K562 (cell line): ENCODE data around the gene ZNF335. TPM values are rescaled to one million over a fixed set of nuclear protein-coding genes. Genes with fewer than 3 reads are reported as not detected.

Experiments
- CHD1 ChIP-seq: fragments of 200-600 bp; sonication (generic); IDR thresholded peaks from one replicate; pipeline ENCODE4 v1.6.1; 2012; ENCODE audit warnings: mild to moderate bottlenecking, moderate library complexity, low read length, inconsistent platforms
- CREM ChIP-seq: IDR thresholded peaks from 2 replicates; pipeline ENCODE4 v1.6.1; 2014; ENCODE audit warnings: antibody characterized with exemption, low read depth
- EGR1 ChIP-seq: fragments of 450-650 bp; conservative IDR thresholded peaks from 2 replicates; pipeline ENCODE4 v1.6.1; 2017; ENCODE audit warnings: mild to moderate bottlenecking
- MTA3 ChIP-seq: fragments of 450-650 bp; formaldehyde crosslinking; IDR thresholded peaks from 2 replicates; pipeline ENCODE4 v1.6.1; 2017; ENCODE audit warnings: mild to moderate bottlenecking, borderline replicate concordance
- POU5F1 ChIP-seq: fragments of 150-350 bp; IDR thresholded peaks from 2 replicates; pipeline ENCODE4 v1.6.1; 2014; ENCODE audit warnings: borderline replicate concordance, low read length, low read depth, mild to moderate bottlenecking; ENCODE audit not compliant: partially characterized antibody
- RAD21 ChIP-seq, 2 experiments: fragments of 250-450 bp in 1 of 2; fragments of 450-650 bp in 1 of 2; sonication (Bioruptor Pico) in 1 of 2; formaldehyde crosslinking in 1 of 2; IDR thresholded peaks in 1 of 2; conservative IDR thresholded peaks in 1 of 2; 2 replicates each; pipeline versions ENCODE4 v1.4.0 to v1.8.0; 2020 to 2022; ENCODE audit warnings: mild to moderate bottlenecking in 2 of 2, moderate library complexity in 1 of 2
- ZFX ChIP-seq: sonication (generic); formaldehyde crosslinking; IDR thresholded peaks from 2 replicates; pipeline ENCODE4 v1.8.0; 2022; ENCODE audit warnings: mild to moderate bottlenecking, missing genetic modification reagents, moderate library complexity
- polyA plus RNA-seq, 8 experiments: library from polyadenylated mRNA; depleted of rRNA in 4 of 8; stranded (reverse) in 5 of 8; unstranded in 3 of 8; fragments of >200 nt; fragmentation: Nextera tagmentation in 2 of 8; fragmentation: Illumina TruSeq in 1 of 8; extraction: Ambion mirVana in 2 of 8; extraction: Trizol in 1 of 8; gene quantifications; 2 replicates each; pipeline versions ENCODE4 v1.2.1 to v1.2.3, GENCODE V29; 2011 to 2014; ENCODE audit warnings: inconsistent platforms in 1 of 8, missing spikeins in 1 of 8
- total RNA-seq, 7 experiments: library from RNA; depleted of rRNA in 6 of 7; stranded (reverse); fragments of >200 nt in 6 of 7; fragmentation: Illumina TruSeq in 2 of 7; extraction: Trizol in 2 of 7; gene quantifications; 2 replicates each; pipeline versions ENCODE4 v1.2.1 to v1.2.3, GENCODE V29; 2011 to 2021; ENCODE audit warnings: low replicate concordance in 1 of 7
- TF ChIP-seq, protein P1 (sequence below): fragments of 450-650 bp; IDR thresholded peaks from 2 replicates; pipeline ENCODE4 v1.6.1; 2016; ENCODE audit warnings: antibody characterized with exemption
- TF ChIP-seq, protein P2 (sequence below): fragments of 250-450 bp; sonication (Bioruptor Pico); IDR thresholded peaks from 2 replicates; pipeline ENCODE4 v1.4.0; 2020; ENCODE audit warnings: mild to moderate bottlenecking
- TF ChIP-seq, protein P3 (sequence below): IDR thresholded peaks from 2 replicates; pipeline ENCODE4 v1.6.1; 2014; ENCODE audit warnings: antibody characterized with exemption
- TF ChIP-seq, protein P4 (sequence below), 2 experiments: fragments of 250-450 bp in 1 of 2; fragments of 450-650 bp in 1 of 2; sonication (Bioruptor Pico) in 1 of 2; IDR thresholded peaks; 2 replicates each; pipeline versions ENCODE4 v1.6.1 to v1.8.0; 2016 to 2021; ENCODE audit warnings: mild to moderate bottlenecking in 2 of 2, moderate library complexity in 2 of 2, missing compliant biosample characterization in 1 of 2, missing genetic modification characterization in 1 of 2

ZNF335 gene
- total and polyA plus RNA-seq, 9 of the 15 experiments (the other 6 are each of a cell fraction or from before 2014, with no cell fraction given), result 0.39 to 16.0 (median 7.6) TPM

DNA sequence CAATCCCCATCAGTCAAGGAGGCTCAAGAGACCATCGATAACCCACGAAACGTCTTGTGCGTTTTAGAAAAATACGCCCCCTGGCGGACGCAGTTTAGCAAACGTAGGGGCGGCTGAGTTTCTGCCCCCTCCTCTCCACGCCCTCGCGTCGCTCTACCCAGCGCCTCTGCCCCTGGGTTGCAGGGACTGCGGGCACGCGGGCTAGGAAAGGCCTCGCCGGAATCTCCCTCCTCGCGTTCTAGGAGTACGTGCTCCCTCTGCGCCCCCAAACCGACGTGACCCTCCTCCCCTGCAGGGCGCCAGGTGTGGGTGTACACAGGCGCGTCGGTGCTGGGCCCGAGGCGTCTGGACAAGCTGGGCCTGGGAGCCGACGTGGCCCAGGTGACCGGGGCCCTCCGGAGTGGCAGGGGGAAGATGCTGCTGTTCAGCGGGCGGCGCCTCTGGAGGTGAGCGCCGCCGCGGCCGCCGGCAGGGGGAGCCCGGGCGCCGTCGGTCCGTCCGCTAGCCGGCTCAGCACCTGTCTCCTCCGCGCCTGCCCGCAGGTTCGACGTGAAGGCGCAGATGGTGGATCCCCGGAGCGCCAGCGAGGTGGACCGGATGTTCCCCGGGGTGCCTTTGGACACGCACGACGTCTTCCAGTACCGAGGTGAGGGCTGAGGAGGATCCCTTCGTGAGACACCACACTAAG is 42.0 kb upstream of the ZNF335 start (continued):
- TF ChIP-seq, protein P1, sequence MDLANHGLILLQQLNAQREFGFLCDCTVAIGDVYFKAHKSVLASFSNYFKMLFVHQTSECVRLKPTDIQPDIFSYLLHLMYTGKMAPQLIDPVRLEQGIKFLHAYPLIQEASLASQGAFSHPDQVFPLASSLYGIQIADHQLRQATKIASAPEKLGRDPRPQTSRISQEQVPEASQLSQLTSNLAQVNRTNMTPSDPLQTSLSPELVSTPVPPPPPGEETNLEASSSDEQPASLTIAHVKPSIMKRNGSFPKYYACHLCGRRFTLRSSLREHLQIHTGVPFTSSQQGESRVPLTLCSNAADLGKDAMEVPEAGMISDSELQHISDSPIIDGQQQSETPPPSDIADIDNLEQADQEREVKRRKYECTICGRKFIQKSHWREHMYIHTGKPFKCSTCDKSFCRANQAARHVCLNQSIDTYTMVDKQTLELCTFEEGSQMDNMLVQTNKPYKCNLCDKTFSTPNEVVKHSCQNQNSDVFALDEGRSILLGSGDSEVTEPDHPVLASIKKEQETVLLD, result peak; percentile 35; the same call in 1 of the 2 replicates
- peak; percentile 61 for TF ChIP-seq CREM
- no peak for TF ChIP-seq POU5F1
- peak; percentile 40 to 66; a peak in 3 of 4 replicates for TF ChIP-seq RAD21 (CRISPR knock-in tag; conservative IDR thresholded peaks at IDR 0.05 in 1 of 2, IDR thresholded peaks at IDR 0.05 in 1 of 2)
- no peak for TF ChIP-seq CHD1
- peak; percentile 72; the same call in 1 of the 2 replicates for TF ChIP-seq MTA3
- TF ChIP-seq, protein P2, sequence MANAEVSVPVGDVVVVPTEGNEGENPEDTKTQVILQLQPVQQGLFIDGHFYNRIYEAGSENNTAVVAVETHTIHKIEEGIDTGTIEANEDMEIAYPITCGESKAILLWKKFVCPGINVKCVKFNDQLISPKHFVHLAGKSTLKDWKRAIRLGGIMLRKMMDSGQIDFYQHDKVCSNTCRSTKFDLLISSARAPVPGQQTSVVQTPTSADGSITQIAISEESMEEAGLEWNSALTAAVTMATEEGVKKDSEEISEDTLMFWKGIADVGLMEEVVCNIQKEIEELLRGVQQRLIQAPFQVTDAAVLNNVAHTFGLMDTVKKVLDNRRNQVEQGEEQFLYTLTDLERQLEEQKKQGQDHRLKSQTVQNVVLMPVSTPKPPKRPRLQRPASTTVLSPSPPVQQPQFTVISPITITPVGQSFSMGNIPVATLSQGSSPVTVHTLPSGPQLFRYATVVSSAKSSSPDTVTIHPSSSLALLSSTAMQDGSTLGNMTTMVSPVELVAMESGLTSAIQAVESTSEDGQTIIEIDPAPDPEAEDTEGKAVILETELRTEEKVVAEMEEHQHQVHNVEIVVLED (CRISPR knock-in tag), result no peak
- peak; percentile 34 for TF ChIP-seq EGR1
- TF ChIP-seq, protein P3, sequence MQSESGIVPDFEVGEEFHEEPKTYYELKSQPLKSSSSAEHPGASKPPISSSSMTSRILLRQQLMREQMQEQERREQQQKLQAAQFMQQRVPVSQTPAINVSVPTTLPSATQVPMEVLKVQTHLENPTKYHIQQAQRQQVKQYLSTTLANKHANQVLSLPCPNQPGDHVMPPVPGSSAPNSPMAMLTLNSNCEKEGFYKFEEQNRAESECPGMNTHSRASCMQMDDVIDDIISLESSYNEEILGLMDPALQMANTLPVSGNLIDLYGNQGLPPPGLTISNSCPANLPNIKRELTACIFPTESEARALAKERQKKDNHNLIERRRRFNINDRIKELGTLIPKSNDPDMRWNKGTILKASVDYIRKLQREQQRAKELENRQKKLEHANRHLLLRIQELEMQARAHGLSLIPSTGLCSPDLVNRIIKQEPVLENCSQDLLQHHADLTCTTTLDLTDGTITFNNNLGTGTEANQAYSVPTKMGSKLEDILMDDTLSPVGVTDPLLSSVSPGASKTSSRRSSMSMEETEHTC, result no peak
- TF ChIP-seq, protein P4, sequence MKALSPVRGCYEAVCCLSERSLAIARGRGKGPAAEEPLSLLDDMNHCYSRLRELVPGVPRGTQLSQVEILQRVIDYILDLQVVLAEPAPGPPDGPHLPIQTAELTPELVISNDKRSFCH (CRISPR knock-in tag; IDR thresholded peaks at IDR 0.05), result no peak
- TF ChIP-seq, protein P4 (tag; IDR thresholded peaks at IDR 0.05), result 0 out of 2 replicates have a peak, but pooled peaks have one; percentile 39
- 0 out of 2 replicates have a peak, but pooled peaks have one; percentile 23 for TF ChIP-seq ZFX (CRISPR knock-in tag)
